8988T (cell line): ENCODE results near the gene VPS8.
A peak's percentile ranks its signal among the peaks of the same experiment; 100 is the strongest.

ENCODE experiments used
- DNase-seq: peaks from one replicate; pipeline ENCODE4 v3.0.0; 2011

VPS8 gene

DNA sequence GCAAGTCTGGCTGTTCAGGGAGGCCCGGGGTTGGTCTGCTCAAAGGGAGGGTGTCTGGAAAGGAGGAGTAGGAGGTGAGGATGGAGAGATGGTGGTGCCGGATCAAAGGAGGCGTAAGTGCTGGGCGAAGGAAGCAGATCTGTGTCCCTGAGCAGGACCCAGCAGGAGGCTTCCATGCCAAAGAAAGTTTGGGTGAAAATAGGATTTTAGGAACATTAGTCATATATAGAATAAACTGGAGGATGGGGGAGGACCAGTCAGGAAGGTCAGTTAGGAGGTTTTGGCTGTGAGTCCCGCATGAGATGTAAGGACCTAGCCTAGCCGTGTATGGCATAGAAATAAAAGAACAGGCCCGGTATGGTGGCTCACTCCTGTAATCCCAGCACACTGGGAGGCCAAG is 28.6 kb upstream of the VPS8 start:
- no peak for DNase-seq

DNA sequence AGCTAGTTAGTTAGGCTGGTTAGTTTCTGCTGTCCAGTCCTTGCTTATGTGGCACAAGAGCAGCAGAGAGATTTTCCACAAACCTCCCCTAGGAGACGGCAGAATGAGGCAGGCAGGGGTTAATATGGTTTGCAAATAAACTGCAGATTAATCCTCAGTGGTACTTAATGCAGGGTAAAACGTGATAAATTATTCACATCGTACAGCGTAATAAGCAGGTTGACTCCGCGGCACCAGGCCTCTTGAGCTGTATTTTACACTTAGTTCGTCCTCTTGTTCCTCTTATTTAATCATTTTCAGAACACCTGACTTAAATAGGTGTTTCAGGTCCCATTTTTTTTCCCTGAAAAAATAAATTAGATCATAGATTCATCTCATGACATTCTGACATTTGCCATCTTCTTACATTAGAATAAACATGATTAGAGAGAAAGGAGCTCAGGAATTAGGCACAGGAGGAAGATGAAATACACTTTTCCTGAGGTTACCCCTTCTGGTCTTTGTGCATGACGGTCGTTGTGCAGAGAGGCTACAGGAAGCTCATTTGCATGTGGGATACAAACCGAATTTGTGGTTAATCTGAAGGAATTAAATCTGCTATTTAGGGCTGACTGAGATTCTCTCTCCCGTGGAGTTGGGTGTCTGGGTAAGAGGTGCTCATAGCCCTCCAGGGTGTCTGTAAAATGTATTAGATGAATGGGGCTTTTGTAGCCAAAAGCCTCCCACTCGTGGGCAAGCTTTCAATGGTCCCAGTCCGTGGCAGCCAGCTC is 27.1 kb upstream of the VPS8 start:
- no peak for DNase-seq

DNA sequence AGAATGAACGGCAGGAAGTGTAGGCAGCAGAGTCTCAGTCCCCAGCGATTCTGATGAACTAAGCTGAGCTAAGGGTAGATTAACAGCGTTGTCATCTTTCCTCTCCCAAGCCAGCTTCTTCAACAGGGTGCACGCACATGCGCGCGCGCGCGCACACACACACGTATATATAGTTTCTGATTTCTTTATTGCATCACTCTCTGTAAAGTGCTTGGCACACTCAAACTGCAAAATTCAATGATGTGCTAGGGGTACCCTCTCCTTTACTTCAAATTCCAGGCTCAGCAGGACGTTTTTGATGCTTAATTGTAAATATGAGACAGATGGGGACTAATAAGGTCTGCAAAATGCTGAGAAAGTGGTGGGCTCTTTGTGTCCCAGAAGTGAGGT is 26.1 kb upstream of the VPS8 start:
- no peak for DNase-seq

DNA sequence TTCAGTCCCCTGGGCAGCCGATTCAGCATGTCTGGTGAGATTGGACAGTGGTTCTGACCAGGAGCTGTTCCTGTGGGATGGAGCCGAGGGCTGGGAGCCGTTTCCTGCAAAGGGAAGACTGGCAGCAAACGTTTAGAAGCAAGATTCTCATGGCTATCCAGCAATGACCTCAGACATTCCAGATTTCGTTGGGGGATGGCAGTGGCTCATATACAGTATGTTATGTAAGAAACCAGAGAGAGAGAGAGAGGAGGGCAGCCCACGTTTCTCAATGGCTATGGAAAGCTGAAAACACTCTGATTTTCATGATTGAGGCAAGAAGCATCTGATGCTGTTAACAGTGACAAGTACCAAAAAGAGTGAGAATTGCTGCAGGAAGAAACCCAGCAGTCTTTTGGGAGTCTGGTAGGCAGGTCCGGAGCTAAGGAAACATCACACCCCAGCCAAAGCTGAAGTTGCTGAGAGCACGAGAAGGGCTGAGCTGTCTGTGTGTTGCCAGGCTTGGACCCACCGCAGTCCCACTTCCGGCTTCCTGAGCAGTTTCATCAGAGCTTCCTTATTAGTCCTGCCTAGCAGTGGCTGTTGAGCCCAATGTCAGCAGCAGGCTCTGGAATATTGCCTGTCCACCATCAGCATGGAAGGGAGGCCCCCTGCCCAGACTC is 25.6 kb upstream of the VPS8 start:
- no peak for DNase-seq

DNA sequence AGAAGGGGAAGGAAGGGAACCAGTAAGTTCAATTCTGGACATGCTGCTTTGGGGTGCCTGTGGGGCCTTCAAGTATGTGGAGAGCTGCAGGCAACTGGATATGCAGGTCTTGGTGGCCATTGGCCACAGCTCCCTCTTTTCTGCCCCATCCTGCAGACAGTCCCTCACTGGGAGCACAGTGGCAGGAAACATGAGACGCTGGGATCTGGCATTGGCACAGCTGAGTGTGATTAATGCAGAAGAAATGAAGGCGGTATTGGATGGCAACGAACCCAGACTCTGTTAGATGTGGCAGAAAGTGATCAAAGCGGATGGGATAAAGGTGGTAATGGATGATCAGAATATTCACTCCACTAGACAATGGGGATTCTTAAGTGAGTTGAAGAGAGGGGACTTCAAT is 23.2 kb upstream of the VPS8 start:
- peak; percentile 78 for DNase-seq

DNA sequence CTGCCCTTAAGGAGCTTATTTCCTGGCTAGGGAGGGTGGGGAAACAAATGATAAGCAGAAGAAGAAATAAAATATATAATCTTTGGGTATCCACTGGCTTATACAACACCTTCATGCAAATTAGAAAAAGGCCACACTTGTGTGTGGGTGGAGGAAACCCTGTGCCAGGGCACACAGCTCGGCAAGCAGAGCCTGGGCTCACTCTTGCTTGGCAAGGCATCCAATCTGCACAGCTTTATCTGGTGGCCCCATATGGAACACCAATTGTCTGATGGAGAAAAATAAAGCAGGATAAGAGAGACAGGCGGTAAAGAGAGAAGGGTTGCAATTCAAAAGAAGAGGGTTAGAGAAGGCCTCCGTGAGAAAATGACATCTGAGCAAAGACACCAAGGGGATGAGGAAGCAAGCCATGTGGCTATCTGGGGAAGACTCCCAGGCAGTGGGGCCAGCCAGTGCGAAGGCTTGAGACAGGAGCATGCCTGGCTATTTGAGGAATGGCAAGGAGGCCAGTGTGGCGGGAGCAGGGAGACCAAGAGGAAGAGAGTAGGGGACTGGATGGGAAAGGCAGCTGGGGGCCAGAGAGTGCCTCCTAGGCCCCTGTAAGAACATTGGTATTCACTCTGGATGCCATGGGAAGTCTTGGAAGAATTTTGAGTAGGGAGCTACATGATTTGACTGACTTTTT is 22.5 kb upstream of the VPS8 start:
- no peak for DNase-seq

DNA sequence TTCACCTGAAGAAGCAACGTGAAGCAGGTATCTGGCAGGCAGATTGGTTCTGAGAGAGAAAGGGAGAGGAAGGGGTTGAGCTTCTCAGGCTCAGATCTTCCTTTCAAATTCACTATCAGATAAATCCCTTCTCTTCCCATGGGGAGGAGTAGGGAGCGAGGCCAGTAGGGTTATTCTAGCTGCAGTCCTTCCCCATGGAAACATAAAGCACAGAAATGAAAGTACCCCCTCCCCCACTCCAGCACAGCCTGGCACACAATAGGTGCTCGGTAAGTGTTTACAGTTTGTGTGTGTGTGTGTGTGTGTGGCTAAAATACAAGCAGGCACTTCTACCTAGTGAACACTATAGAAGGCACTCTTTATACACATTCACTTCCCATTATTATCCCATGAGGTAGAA is 20.8 kb upstream of the VPS8 start:
- no peak for DNase-seq

DNA sequence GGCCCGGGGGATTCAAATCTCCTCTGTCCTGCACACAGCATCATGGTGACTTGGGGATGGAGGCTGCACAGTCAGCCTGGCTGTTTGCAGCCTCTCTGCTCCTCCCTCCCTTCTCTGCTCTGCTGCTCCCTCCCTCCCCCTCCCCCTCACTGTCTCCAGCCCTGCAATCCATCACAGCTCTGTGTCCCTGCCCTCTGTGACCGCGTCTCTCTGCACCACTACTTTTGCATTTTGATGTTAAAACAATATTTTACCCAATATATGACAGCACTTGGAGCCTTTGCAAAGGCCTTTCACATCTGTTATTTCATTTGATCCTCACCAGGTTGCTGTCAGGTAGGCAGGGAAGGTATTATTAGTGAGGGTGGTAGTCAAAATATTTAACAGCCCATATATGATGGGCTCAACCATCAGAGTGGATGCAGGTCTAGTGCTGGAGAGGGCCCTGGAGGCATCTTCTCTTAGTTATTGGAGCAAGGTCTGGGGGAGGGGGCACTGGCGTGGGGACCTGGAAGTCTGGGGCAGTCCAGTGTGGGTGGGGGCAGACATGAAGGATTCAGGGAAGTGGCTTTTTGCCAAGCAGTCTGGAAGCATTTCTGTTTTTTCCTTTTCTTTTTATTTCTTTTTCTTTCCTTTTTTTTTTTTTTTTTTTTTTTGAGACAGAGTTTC is 16.3 kb upstream of the VPS8 start:
- DNase-seq: no peak

DNA sequence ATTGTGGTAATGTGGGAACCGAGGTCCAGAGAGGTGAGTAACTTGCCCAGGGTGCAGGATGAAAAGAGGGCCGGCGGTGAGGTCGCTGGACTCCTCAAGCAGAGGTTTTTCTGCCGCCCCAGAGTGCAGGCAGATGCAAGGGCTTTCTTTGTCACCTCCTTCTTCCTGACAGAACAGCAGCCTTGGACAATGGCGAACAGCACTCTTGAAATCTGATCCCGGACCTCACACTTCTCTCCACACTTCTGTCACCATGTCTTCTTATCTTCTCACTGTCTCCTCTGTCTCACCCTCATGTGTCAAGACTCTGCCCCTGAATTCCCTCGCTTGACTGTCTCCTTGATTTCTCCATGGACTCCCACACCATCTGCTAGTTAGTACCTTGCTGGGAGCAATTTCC is 15.4 kb upstream of the VPS8 start:
- DNase-seq: no peak

DNA sequence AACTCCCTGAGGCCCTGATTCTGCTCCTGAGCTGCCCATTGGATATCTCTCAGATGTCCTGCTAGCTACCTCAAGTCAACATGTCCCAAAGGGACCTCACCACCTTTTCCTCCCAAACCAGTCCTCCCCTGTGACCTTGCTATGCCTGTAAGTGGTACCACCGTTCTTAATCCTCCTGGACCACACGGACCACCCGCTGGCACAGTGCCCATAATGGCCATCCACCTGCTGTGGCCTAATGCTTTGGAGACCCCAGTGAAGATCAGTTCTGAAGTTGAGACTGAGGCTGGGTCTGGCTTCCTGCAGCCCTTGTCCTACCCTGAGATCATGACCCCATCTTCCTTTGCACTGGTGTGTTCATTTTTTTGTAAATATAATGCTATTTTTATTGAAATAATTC is 15.0 kb upstream of the VPS8 start:
- no peak for DNase-seq

DNA sequence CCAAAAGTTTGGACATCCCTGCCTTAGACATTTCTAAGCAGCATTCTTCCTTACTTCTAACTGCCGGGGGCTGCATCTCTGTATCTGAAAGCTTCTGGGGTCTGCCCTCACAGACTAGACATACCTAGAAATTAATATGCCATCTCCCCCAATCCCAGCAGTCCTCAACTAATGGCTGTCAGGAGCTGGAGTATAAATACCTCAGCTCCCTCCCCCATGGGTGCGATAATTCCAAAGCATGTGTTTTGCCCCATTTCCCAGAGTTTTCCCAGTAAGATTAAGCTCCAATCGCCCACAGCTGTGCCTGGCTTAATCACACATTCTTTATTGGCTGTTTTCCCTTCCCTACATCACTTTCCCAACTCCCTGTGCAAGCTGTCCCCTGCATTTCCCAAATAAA is 13.8 kb upstream of the VPS8 start:
- DNase-seq: no peak

DNA sequence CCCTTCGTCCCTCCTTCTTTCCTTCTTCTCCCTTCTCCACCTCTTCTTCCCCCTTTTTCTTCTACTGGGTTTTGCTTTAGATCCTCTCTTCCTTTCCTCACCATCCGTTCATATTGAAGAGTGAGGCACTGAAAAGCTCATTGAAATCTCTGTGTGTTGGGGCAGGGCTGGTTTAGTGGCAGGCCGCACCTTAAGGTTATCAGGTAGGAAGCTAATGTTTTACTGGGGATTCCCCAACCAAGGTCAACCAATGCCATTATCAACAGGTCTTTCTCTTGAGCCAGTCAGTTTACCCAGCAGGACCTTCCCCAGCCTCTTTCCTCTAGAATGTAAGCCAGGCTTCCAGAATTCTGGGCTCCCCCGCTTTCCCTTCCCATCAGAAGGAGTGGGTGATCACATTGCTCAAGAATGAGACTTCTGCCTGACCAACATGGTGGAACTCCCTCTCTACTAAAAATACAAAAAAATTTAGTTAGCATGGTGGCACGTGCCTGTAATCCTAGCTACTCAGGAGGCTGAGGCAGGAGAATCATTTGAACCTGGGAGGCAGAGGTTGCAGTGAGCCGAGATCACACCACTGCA is 11.5 kb upstream of the VPS8 start:
- no peak for DNase-seq

DNA sequence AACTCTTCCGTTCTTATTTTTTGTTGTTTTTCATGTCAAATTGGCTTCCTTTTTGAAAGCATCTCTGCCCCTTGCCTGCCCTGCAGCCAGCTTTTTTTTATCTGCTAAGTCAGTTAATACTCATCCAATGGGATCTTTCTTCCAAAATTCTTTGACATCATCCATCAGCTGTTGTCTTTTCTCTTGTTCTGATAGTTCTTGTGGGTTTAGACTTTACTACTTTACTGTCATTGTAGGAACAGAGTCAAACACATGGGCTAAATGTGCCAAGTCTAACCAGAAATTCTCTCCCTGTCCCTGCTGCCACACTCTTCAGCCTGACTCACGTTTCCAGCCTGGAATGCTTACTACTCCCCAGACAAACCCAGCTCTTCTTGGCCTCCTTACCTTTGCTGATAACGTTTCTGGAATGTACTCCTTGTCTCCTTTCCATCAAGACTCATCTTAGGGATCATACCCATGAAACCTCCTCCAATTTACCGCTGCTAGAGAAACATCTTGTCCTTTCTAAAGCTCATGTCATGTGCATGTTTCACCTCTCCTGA is 10.7 kb upstream of the VPS8 start:
- DNase-seq: no peak

DNA sequence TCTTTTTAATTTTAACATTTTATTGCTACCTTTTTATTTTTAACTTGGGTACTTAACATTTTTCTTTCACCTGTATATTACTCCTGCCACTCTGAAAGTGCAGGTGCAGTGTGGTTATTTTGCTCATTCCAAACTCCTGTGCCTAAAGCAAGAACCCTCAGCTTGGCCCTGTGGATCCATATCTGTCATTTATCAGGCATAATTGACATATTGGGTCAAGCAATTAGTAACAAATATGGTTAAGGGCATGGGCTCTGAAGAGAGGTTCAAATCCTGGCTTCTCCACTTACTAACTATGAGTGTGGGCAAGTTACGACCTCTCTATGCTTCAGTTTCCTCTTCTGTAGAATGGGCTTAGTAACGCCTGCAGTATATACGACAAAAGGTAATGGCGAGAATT is 9.8 kb upstream of the VPS8 start:
- DNase-seq: no peak

DNA sequence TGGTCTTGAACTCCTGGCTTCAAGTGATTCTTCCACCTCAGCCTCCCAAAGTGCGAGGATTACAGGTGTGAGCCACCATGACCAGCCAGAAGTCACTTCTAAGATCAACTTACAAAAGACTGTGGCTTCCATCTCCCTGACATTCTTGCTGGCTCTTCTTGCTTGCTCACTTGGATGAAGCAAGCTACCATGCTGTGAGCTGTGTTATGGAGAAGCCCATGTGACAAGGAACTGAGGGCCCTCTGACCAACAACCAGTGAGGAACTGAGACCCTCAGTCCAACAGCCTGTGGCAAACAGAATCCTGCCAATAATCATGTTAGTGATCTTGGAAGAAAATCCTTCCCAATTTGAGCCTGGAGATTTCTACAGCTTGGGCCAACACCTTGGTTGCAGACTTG is 7.2 kb upstream of the VPS8 start:
- DNase-seq: no peak

DNA sequence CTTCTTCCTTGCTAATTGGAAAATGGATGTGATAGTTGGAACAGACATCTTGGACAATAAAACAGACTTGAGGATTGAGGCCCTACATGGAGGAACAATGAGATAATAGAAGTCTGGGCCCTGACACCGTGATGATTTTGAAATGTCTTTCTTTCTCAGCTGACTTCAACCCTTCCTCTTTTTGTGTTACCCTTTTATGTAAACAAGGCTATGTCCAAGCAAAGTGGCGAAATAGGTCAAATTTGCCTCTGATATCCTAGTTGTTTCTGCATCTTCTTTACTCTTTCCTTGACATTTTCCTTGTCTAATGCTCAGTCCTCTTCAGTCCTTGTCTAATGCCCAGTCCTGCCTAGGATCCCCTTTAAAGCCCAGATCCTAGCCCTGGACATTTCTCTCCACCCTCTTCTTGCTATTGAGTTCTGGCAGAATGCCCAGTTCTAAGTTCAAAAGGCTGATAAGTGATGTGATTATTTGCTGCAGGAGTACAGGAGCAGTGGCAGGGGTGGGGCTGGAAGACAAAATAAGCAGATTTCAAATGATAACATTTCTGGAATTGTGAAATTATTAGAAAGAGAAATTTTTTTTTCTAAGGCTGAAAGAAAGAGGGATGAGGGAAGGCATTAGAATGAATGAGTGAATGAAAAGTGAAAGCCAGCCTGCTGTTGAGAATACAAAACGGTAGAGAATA is 6.5 kb upstream of the VPS8 start:
- no peak for DNase-seq

DNA sequence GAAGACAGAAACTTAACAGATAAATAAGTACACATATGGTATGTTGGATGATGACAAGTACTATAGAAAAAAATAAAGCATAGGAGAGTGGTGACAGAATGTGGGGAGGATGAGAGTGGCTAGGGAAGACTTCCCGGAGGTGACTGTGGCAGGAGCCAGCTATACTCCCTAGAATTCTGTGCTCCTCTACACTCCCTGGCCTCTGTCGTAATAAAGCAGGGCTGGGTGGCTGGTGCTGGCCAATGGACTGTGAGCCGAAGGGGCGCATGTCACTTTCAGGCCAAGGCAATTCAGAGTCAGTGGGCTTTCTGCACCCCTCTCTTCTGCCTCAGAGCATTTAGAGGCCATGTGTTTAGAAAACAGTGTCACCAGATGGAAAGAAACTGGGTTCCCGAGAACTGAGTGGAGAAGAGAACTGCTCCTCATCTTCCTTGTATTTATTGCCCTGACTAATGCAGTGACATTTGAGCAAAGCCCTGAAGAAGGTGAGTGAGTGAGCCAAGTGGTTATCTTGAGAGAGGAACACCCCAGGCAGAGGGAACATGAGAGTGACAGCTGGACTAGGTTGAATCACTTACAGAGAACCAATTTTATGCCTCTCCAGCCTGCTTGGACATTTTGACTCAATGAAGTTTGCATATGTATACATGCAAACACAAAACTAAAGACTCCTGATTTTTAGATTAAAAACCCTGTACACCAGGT is 5.2 kb upstream of the VPS8 start:
- no peak for DNase-seq

DNA sequence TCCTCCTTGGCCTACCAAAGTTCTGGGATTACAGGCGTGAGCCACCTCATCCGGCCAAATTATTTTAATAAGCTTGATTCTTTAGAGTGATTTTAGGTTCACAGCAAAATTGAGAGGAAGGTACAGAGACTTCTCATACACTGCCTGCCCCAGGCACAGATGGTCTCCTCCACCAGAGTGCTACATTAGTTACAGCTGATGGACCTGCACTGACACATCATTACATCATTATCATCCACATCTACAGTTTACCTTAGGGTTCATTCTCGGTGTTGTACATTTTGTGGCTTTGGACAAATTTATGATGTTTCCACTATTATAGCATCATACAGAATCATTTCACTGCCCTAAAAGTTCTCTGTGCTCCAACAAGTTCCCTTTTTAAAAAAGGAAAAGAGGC is 4.4 kb upstream of the VPS8 start:
- no peak for DNase-seq

DNA sequence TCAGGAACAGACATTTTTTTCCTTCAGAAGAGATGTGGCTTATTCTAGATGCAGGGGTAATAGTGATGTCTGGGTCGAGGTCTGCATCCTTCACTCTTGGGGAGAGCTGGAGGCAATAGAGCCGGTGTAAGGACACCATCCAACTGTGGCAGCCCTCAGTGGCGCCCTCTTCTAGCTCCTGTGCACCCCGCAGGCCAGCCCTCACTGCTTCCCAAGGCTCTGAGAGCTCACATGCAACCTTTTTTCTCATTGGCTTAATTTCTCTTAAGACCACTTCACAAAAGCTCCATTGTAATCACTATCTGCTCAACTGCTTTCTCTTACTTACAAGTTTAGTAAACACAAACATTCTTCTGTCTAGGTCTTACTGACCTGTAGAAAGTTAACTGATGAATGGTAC is 3.9 kb upstream of the VPS8 start:
- DNase-seq: no peak

DNA sequence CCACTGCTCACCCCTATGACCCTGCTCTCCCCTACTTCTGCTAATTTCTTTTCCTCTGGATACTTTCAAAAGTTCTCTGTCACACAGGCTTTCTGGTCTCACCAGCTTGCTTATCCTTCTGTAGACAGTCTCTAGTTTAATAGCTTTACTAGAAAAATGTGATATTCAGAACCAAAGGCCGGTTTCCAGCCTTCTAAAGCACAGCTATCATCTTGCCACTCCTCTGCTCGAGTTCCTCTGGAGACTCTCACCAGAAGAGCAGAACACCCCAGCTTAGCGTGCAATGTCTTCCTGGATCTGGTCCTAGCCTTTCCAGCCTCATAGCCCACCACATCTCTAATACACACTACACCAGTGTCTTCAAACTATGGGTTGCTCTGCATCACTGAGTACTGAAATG is 1.8 kb upstream of the VPS8 start:
- DNase-seq: no peak

DNA sequence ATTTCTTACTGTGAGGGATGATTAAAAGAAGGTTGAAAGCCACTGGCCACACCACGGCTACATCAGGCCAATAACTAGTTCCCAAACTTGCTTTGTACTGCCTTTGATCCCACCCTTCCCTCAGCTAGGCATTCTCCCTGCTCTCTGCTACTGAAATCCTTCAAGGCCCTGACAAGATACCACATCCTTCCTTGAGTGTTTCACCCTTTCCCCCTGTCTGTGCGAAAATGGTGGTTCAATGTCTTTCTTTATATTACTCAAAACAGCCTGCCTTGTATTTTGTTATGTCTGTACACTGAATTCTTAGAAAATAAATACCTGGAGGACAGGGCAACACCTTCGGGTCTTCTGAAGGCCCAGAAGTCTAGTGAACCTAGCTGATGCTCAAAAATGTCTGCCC is 932 bp upstream of the VPS8 start:
- DNase-seq: no peak

DNA sequence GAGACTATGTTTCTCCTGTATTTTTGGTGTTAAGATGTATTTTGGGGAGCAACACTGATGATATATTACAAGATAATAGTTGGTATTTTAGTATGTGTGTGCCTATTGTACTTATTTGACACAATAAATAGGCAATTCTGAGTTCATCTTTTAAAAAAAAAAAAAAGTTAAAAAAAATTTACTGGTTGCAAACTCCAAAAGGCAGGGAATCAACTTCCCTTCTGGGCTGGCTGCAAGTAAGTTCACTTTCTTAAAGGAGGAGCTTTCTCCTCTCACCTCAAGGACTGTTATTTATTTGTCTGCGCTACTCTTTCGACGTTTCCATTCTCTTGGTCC is 335 bp upstream of the VPS8 start:
- no peak for DNase-seq
